ENCODE measurements around the gene CTRL. TPM values are rescaled to one million over a fixed set of nuclear protein-coding genes. Genes with fewer than 3 reads are reported as not detected.

CTRL gene
- total RNA-seq, 3 donors from 2014 or later = 0.61 to 2.3 (median 0.80) TPM

GRCh38 chr16:67946128-67946569, 14.5 kb upstream of the CTRL start:
- DNase-seq (no peak), ATAC-seq (no peak)
- H3K9me3 ChIP-seq = no peaks in the 10 kb centered on the region
- no peaks in the 10 kb centered on the region for H3K36me3 ChIP-seq (ENCODE audit: low read depth)
- no peak overlapping the region for H3K4me3 ChIP-seq
- no peaks in the 10 kb centered on the region for H3K4me1 ChIP-seq (ENCODE audit: low read depth)
- intact Hi-C loops (cut with DNase I, micrococcal nuclease) = no loop called here
- no peak for TF ChIP-seq CTCF (IDR thresholded peaks at IDR 0.05)

GRCh38 chr16:67945392-67945933, 13.8 kb upstream of the CTRL start:
- H3K9me3 ChIP-seq = no peaks in the 10 kb centered on the region
- no peaks in the 10 kb centered on the region for H3K36me3 ChIP-seq (ENCODE audit: low read depth)
- TF ChIP-seq CTCF (IDR thresholded peaks at IDR 0.05) = no peak
- intact Hi-C loops (cut with DNase I, micrococcal nuclease) = no loop called here
- ATAC-seq = no peak
- H3K4me3 ChIP-seq = no peak overlapping the region
- no peaks in the 10 kb centered on the region for H3K4me1 ChIP-seq (ENCODE audit: low read depth)
- no peak for DNase-seq

GRCh38 chr16:67944690-67945391, 13.2 kb upstream of the CTRL start:
- Histone ChIP-seq H3K36me3 (ENCODE audit: low read depth) (no peaks in the 10 kb centered on the region), H3K9me3 (no peaks in the 10 kb centered on the region), H3K4me3 (no peak overlapping the region), H3K4me1 (ENCODE audit: low read depth) (peaks cover 5% of the 10 kb centered on the region)
- intact Hi-C loops (cut with DNase I, micrococcal nuclease) = no loop called here
- DNase-seq (no peak), ATAC-seq (no peak)
- TF ChIP-seq CTCF (IDR thresholded peaks at IDR 0.05) = no peak

GRCh38 chr16:67943619-67944504, 12.2 kb upstream of the CTRL start, which contains the start of gene LCAT:
LCAT (minus strand) TSS chr16:67944120; CDS start chr16:67944101, 19 bp downstream.
- intact Hi-C loops (cut with DNase I, micrococcal nuclease) = no loop called here
- H3K9me3 ChIP-seq = no peaks in the 10 kb centered on the region
- peak; percentile 35 for ATAC-seq
- H3K4me3 ChIP-seq = no peak within 1 kb of the TSS
- TF ChIP-seq CTCF (IDR thresholded peaks at IDR 0.05) = no peak
- H3K36me3 ChIP-seq (ENCODE audit: low read depth) = no peaks in the 10 kb centered on the region
- DNase-seq = peak in 2 of 3 donors; percentile 59 to 66
- H3K4me1 ChIP-seq (ENCODE audit: low read depth) = peaks cover 8% of the 10 kb centered on the region

GRCh38 chr16:67943256-67943618, 11.6 kb upstream of the CTRL start:
- no peaks in the 10 kb centered on the region for H3K36me3 ChIP-seq (ENCODE audit: low read depth)
- intact Hi-C loops (cut with DNase I, micrococcal nuclease) = no loop called here
- no peak overlapping the region for H3K4me3 ChIP-seq
- H3K4me1 ChIP-seq (ENCODE audit: low read depth) = peaks cover 8% of the 10 kb centered on the region
- H3K9me3 ChIP-seq = no peaks in the 10 kb centered on the region
- ATAC-seq (no peak), DNase-seq (no peak)
- no peak for TF ChIP-seq CTCF (IDR thresholded peaks at IDR 0.05)

All from mucosa of descending colon (tissue), 3 donors.